ENCODE results near the gene SLC25A15.
"Not testable (repeated sequence)": the region's sequence is repeated elsewhere in the genome, so short reads cannot be mapped to it uniquely, and the experiment has no call there.

Gene SLC25A15

GRCh38 chr13:40818926-40819325 lies 29.5 kb downstream of the SLC25A15 start:
- DNase-seq: no peak

GRCh38 chr13:40819797-40820315 lies 30.4 kb downstream of the SLC25A15 start:
- DNase-seq: no peak

- DNase-seq: not testable (repeated sequence)
Observed at GRCh38 chr13:40839725-40840124, 50.3 kb downstream of the SLC25A15 start.

- not testable (repeated sequence) for DNase-seq
Observed at GRCh38 chr13:40840955-40841354, 51.5 kb downstream of the SLC25A15 start.
